ENCODE data around the gene INSC.

DNA sequence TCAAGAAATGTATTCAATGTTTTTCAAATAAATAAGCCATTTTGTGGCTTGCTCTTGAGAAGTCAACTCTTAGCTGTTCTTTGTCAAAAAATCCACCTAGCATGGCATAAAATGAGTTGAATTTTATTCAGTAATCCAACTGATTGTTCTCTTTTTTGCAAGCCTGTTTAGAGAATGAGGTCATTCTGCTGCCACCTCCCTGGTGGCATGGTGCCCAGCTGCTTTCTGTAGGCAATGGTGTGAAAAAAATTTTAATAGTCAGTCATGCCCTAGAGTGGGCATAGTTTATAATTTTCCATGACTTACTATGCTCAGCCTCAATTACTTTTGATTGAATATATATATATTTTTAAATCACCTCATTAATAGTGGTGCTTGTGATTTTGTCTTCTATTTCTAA is 177.2 kb downstream of the INSC start:
- TF ChIP-seq, protein P1, sequence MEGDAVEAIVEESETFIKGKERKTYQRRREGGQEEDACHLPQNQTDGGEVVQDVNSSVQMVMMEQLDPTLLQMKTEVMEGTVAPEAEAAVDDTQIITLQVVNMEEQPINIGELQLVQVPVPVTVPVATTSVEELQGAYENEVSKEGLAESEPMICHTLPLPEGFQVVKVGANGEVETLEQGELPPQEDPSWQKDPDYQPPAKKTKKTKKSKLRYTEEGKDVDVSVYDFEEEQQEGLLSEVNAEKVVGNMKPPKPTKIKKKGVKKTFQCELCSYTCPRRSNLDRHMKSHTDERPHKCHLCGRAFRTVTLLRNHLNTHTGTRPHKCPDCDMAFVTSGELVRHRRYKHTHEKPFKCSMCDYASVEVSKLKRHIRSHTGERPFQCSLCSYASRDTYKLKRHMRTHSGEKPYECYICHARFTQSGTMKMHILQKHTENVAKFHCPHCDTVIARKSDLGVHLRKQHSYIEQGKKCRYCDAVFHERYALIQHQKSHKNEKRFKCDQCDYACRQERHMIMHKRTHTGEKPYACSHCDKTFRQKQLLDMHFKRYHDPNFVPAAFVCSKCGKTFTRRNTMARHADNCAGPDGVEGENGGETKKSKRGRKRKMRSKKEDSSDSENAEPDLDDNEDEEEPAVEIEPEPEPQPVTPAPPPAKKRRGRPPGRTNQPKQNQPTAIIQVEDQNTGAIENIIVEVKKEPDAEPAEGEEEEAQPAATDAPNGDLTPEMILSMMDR (IDR thresholded peaks at IDR 0.05; ENCODE audit: low read length), result no peak
- no peak for TF ChIP-seq EZH2 (IDR thresholded peaks at IDR 0.05; ENCODE audit: borderline replicate concordance, low read length)

All from OCI-LY1 (cell line).